ENCODE data around the gene RNU6-1.

RNU6-1 gene

GRCh38 chr15:67885175-67885523 is 45.3 kb upstream of the RNU6-1 start:
- H3K36me3 ChIP-seq (ENCODE audit: control insufficient read depth in 2 of 2, insufficient read depth in 1 of 2, low read length in 2 of 2), result no peaks in the 10 kb centered on the region
- H3K4me1 ChIP-seq (ENCODE audit: control insufficient read depth, insufficient read depth, low read length), result peaks cover 12% of the 10 kb centered on the region; the same call in 1 of the 2 replicates
- POLR2A ChIA-PET, result no interaction called here
- CTCF ChIA-PET, result interaction anchor here (0.6 kb wide), 1 partner anchor 43 kb away, joined by 3 read pairs; no protein-coding TSS in a partner anchor
- H3K27ac ChIP-seq (ENCODE audit: extremely low read depth, low read depth, low read length), result peak overlapping the region; percentile 60; the same call in 1 of the 2 replicates
- H3K4me3 ChIP-seq (ENCODE audit: low read depth, low read length), result peak overlapping the region; percentile 49
- H3K9me3 ChIP-seq (ENCODE audit: control insufficient read depth, insufficient read depth, low read depth, low read length), result no peaks in the 10 kb centered on the region
- peak; percentile 12; the same call in 1 of the 2 replicates for TF ChIP-seq ZNF335 (tag by site-specific recombination; conservative IDR thresholded peaks at IDR 0.05)
- no peak for TF ChIP-seq ZNF211 (tag by site-specific recombination; IDR thresholded peaks at IDR 0.05; ENCODE audit: low read depth)

GRCh38 chr15:67884514-67885174 is 44.8 kb upstream of the RNU6-1 start:
- H3K4me3 ChIP-seq (ENCODE audit: low read depth, low read length), result peak overlapping the region; percentile 49
- CTCF ChIA-PET, result interaction anchor here (1.4 kb wide), 1 partner anchor 21 kb away, joined by 3 read pairs; no protein-coding TSS in a partner anchor
- no peaks in the 10 kb centered on the region for H3K9me3 ChIP-seq (ENCODE audit: control insufficient read depth, insufficient read depth, low read depth, low read length)
- H3K27ac ChIP-seq (ENCODE audit: extremely low read depth, low read depth, low read length), result peak overlapping the region; percentile 60; the same call in 1 of the 2 replicates
- H3K36me3 ChIP-seq (ENCODE audit: control insufficient read depth in 2 of 2, insufficient read depth in 1 of 2, low read length in 2 of 2), result no peaks in the 10 kb centered on the region
- POLR2A ChIA-PET, result interaction anchor here (1.7 kb wide), 1 partner anchor 170 kb away, joined by 7 read pairs; the partner anchor contains the start of gene PIAS1
- peaks cover 12% of the 10 kb centered on the region; the same call in 1 of the 2 replicates for H3K4me1 ChIP-seq (ENCODE audit: control insufficient read depth, insufficient read depth, low read length)
- TF ChIP-seq ZNF777 (tag by site-specific recombination; IDR thresholded peaks at IDR 0.05; ENCODE audit: borderline replicate concordance) (no peak), ZNF701 (tag by site-specific recombination; IDR thresholded peaks at IDR 0.05) (no peak), KLF10 (tag by site-specific recombination; IDR thresholded peaks at IDR 0.05) (peak; percentile 92), ZSCAN5A (tag by site-specific recombination; IDR thresholded peaks at IDR 0.05) (0 out of 2 replicates have a peak, but pooled peaks have one; percentile 47), GLIS1 (tag by site-specific recombination; IDR thresholded peaks at IDR 0.05) (peak; percentile 70), ZNF274 (IDR thresholded peaks at IDR 0.05; ENCODE audit: low read length) (no peak), ZNF274 (tag by site-specific recombination; IDR thresholded peaks at IDR 0.05; ENCODE audit: borderline replicate concordance) (no peak), ZFP69B (tag by site-specific recombination; IDR thresholded peaks at IDR 0.05) (peak; percentile 90), ZNF391 (tag by site-specific recombination; IDR thresholded peaks at IDR 0.05; ENCODE audit: borderline replicate concordance, low read depth) (no peak), ZNF677 (tag by site-specific recombination; IDR thresholded peaks at IDR 0.05) (no peak), ZNF660 (tag by site-specific recombination; IDR thresholded peaks at IDR 0.05) (peak; percentile 42; the same call in 1 of the 2 replicates), ZNF510 (tag by site-specific recombination; IDR thresholded peaks at IDR 0.05; ENCODE audit: insufficient replicate concordance) (no peak), ZNF335 (tag by site-specific recombination; conservative IDR thresholded peaks at IDR 0.05) (peak; percentile 70), MEIS1 (CRISPR knock-in tag; IDR thresholded peaks at IDR 0.05; ENCODE audit: borderline replicate concordance) (no peak), KLF9 (tag by site-specific recombination; IDR thresholded peaks at IDR 0.05; ENCODE audit: low read depth) (peak; percentile 50; the same call in 1 of the 2 replicates), FEZF1 (tag by site-specific recombination; IDR thresholded peaks at IDR 0.05) (peak; percentile 26; the same call in 1 of the 2 replicates), SP7 (tag by site-specific recombination; IDR thresholded peaks at IDR 0.05) (0 out of 2 replicates have a peak, but pooled peaks have one; percentile 57), ZNF366 (tag by site-specific recombination; conservative IDR thresholded peaks at IDR 0.05) (no peak), ZBTB20 (tag by site-specific recombination; IDR thresholded peaks at IDR 0.05) (peak; percentile 43; the same call in 1 of the 2 replicates), ZEB2 (tag by site-specific recombination; IDR thresholded peaks at IDR 0.05) (peak; percentile 73), BCL11B (tag by site-specific recombination; IDR thresholded peaks at IDR 0.05; ENCODE audit: low read depth) (peak; percentile 48; the same call in 1 of the 2 replicates), ZNF221 (tag by site-specific recombination; IDR thresholded peaks at IDR 0.05; ENCODE audit: borderline replicate concordance) (0 out of 2 replicates have a peak, but pooled peaks have one; percentile 34)
- TF ChIP-seq, protein P1, sequence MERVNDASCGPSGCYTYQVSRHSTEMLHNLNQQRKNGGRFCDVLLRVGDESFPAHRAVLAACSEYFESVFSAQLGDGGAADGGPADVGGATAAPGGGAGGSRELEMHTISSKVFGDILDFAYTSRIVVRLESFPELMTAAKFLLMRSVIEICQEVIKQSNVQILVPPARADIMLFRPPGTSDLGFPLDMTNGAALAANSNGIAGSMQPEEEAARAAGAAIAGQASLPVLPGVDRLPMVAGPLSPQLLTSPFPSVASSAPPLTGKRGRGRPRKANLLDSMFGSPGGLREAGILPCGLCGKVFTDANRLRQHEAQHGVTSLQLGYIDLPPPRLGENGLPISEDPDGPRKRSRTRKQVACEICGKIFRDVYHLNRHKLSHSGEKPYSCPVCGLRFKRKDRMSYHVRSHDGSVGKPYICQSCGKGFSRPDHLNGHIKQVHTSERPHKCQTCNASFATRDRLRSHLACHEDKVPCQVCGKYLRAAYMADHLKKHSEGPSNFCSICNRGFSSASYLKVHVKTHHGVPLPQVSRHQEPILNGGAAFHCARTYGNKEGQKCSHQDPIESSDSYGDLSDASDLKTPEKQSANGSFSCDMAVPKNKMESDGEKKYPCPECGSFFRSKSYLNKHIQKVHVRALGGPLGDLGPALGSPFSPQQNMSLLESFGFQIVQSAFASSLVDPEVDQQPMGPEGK (tag by site-specific recombination; IDR thresholded peaks at IDR 0.05), result peak; percentile 77
- TF ChIP-seq, protein P2, sequence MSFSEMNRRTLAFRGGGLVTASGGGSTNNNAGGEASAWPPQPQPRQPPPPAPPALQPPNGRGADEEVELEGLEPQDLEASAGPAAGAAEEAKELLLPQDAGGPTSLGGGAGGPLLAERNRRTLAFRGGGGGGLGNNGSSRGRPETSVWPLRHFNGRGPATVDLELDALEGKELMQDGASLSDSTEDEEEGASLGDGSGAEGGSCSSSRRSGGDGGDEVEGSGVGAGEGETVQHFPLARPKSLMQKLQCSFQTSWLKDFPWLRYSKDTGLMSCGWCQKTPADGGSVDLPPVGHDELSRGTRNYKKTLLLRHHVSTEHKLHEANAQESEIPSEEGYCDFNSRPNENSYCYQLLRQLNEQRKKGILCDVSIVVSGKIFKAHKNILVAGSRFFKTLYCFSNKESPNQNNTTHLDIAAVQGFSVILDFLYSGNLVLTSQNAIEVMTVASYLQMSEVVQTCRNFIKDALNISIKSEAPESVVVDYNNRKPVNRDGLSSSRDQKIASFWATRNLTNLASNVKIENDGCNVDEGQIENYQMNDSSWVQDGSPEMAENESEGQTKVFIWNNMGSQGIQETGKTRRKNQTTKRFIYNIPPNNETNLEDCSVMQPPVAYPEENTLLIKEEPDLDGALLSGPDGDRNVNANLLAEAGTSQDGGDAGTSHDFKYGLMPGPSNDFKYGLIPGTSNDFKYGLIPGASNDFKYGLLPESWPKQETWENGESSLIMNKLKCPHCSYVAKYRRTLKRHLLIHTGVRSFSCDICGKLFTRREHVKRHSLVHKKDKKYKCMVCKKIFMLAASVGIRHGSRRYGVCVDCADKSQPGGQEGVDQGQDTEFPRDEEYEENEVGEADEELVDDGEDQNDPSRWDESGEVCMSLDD (tag by site-specific recombination; IDR thresholded peaks at IDR 0.05), result peak; percentile 44; the same call in 1 of the 2 replicates
- TF ChIP-seq, protein P3, sequence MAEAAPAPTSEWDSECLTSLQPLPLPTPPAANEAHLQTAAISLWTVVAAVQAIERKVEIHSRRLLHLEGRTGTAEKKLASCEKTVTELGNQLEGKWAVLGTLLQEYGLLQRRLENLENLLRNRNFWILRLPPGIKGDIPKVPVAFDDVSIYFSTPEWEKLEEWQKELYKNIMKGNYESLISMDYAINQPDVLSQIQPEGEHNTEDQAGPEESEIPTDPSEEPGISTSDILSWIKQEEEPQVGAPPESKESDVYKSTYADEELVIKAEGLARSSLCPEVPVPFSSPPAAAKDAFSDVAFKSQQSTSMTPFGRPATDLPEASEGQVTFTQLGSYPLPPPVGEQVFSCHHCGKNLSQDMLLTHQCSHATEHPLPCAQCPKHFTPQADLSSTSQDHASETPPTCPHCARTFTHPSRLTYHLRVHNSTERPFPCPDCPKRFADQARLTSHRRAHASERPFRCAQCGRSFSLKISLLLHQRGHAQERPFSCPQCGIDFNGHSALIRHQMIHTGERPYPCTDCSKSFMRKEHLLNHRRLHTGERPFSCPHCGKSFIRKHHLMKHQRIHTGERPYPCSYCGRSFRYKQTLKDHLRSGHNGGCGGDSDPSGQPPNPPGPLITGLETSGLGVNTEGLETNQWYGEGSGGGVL (tag by site-specific recombination; IDR thresholded peaks at IDR 0.05), result peak; percentile 74

Measured in HEK293 (cell line).